HepG2 (cell line): ENCODE data around the gene TMEM200A. TPM values are rescaled to one million over a fixed set of nuclear protein-coding genes. Genes with fewer than 3 reads are reported as not detected.

Experiments used
- ATAC-seq: fragments of 200-7000 bp; cut with Tn5 transposase; 3 replicates; pipeline ENCODE4 v1.9.1; 2020; ENCODE audit warnings: mild to moderate bottlenecking, moderate library complexity
- Bru-seq: library from RNA; stranded (reverse); fragments of 400-500 nt; gene quantifications from one replicate; lab custom pipeline; 2021; lab: Mats Ljungman, UMichigan
- BruChase-seq, 2 experiments: library from RNA; stranded (reverse); fragments of 400-500 nt; gene quantifications; one replicate each; lab custom pipeline; 2021; lab: Mats Ljungman, UMichigan
- BruUV-seq: library from RNA; stranded (reverse); fragments of 400-500 nt; replicated peaks from 2 replicates; lab custom pipeline; 2021; lab: Mats Ljungman, UMichigan
- CTCF ChIA-PET: fragments of 300-600 bp; formaldehyde crosslinking; extraction: SDS; loops from one replicate; lab custom pipeline; 2021; ENCODE audit warnings: low total read pairs, inconsistent platforms, low intra/inter-chr PET ratio; lab: Yijun Ruan, JAX
- POLR2A ChIA-PET: fragments of 350-600 bp; sonication (Branson Sonifier 250); formaldehyde crosslinking; loops from one replicate; lab custom pipeline; 2020; ENCODE audit warnings: antibody characterized with exemption, inconsistent platforms; lab: Yijun Ruan, JAX
- DNase-seq: peaks from one replicate; pipeline ENCODE4 v3.0.0-alpha.2; 2015; ENCODE audit warnings: low spot score
- FAIRE-seq: peaks from 3 replicates; lab custom pipeline; 2011; peaks lifted over from hg19 to GRCh38; lab: Jason Lieb, UNC
- H2AFZ ChIP-seq: one replicate; pipeline ENCODE4 v1.6.1; 2011; ENCODE audit warnings: low read length, inconsistent platforms
- H3K27ac ChIP-seq: fragments of 300-600 bp; 3 replicates; pipeline ENCODE4 v1.8.0; 2011; ENCODE audit warnings: mixed run types, mild to moderate bottlenecking, mixed read lengths, low read length, inconsistent platforms; ENCODE audit not compliant: insufficient read depth; ENCODE audit errors: extremely low read length
- H3K27me3 ChIP-seq, 2 experiments: fragments of 200-600 bp in 1 of 2; 2 replicates in 1 of 2; 3 replicates in 1 of 2; pipeline versions ENCODE4 v1.6.0 to v1.8.0; 2011; ENCODE audit warnings: low read length in 2 of 2, mild to moderate bottlenecking in 2 of 2, moderate library complexity in 2 of 2, inconsistent platforms in 1 of 2; ENCODE audit not compliant: insufficient read depth in 2 of 2, control insufficient read depth in 1 of 2
- H3K36me3 ChIP-seq, 2 experiments: fragments of 200-600 bp in 1 of 2; replicated peaks in 1 of 2; 2 replicates in 1 of 2; 3 replicates in 1 of 2; pipeline versions ENCODE4 v1.5.1 to v1.8.0; 2011; ENCODE audit warnings: low read length in 2 of 2, inconsistent platforms in 1 of 2; ENCODE audit not compliant: insufficient read depth in 2 of 2, control insufficient read depth in 1 of 2
- H3K4me1 ChIP-seq: 2 replicates; pipeline ENCODE4 v1.5.1; 2012; ENCODE audit warnings: low read length, inconsistent platforms; ENCODE audit not compliant: insufficient read depth
- H3K4me2 ChIP-seq: 2 replicates; pipeline ENCODE4 v1.6.0; 2011; ENCODE audit warnings: low read depth, low read length, inconsistent platforms
- H3K4me3 ChIP-seq, 3 experiments: fragments of 200-600 bp in 1 of 3; sonication (generic), shearing (Covaris generic) in 1 of 3; replicated peaks in 1 of 3; 2 replicates each; pipeline ENCODE4 v1.5.1; 2011 to 2016; ENCODE audit warnings: low read length in 3 of 3, inconsistent platforms in 2 of 3, low read depth in 2 of 3, mild to moderate bottlenecking in 2 of 3, control low read depth in 1 of 3, mixed read lengths in 1 of 3; ENCODE audit not compliant: insufficient read depth in 1 of 3
- H3K79me2 ChIP-seq: one replicate; pipeline ENCODE4 v1.6.1; 2011; ENCODE audit warnings: low read length, inconsistent platforms; ENCODE audit not compliant: insufficient read depth
- H3K9ac ChIP-seq: 2 replicates; pipeline ENCODE4 v1.6.0; 2011; ENCODE audit warnings: mild to moderate bottlenecking, low read depth, low read length, inconsistent platforms; ENCODE audit not compliant: insufficient read depth
- H3K9me3 ChIP-seq: 2 replicates; pipeline ENCODE4 v1.5.1; 2012; ENCODE audit warnings: mild to moderate bottlenecking, low read length
- H4K20me1 ChIP-seq: 2 replicates; pipeline ENCODE4 v1.6.0; 2011; ENCODE audit warnings: inconsistent platforms, mild to moderate bottlenecking, low read length, moderate library complexity; ENCODE audit not compliant: insufficient read depth
- FUBP1 ChIP-seq: sonication (generic); formaldehyde crosslinking; IDR thresholded peaks from 2 replicates; pipeline ENCODE4 v1.5.1; 2020; ENCODE audit warnings: missing genetic modification reagents, mild to moderate bottlenecking, borderline replicate concordance
- GLI4 ChIP-seq: sonication (generic); formaldehyde crosslinking; IDR thresholded peaks from 2 replicates; pipeline ENCODE4 v1.5.1; 2020; ENCODE audit warnings: missing genetic modification reagents, mild to moderate bottlenecking, moderate library complexity, borderline replicate concordance
- HIVEP1 ChIP-seq: sonication (generic); formaldehyde crosslinking; IDR thresholded peaks from 2 replicates; pipeline ENCODE4 v1.4.0; 2020; ENCODE audit warnings: mild to moderate bottlenecking, missing genetic modification reagents
- HNRNPLL ChIP-seq: fragments of 200-400 bp; formaldehyde crosslinking; IDR thresholded peaks from 2 replicates; pipeline ENCODE4 v1.6.1; 2017; ENCODE audit warnings: mild to moderate bottlenecking, low read depth, low read length; ENCODE audit not compliant: poor library complexity, severe bottlenecking
- MXD1 ChIP-seq: sonication (generic); formaldehyde crosslinking; IDR thresholded peaks from 2 replicates; pipeline ENCODE4 v1.4.0; 2020; ENCODE audit warnings: mild to moderate bottlenecking, missing genetic modification reagents
- NBN ChIP-seq: fragments of 450-650 bp; conservative IDR thresholded peaks from 2 replicates; pipeline ENCODE4 v1.6.1; 2017
- POGZ ChIP-seq: sonication (generic); formaldehyde crosslinking; IDR thresholded peaks from 2 replicates; pipeline ENCODE4 v1.4.0; 2020; ENCODE audit warnings: mild to moderate bottlenecking, missing genetic modification reagents
- SNRNP70 ChIP-seq: fragments of 200-400 bp; formaldehyde crosslinking; IDR thresholded peaks from 2 replicates; pipeline ENCODE4 v1.6.1; 2017; ENCODE audit warnings: mild to moderate bottlenecking, low read depth, low read length, moderate library complexity
- TFE3 ChIP-seq: IDR thresholded peaks from 2 replicates; pipeline ENCODE4 v1.6.1; 2016
- THYN1 ChIP-seq: sonication (generic); formaldehyde crosslinking; IDR thresholded peaks from 2 replicates; pipeline ENCODE4 v1.8.1; 2023; ENCODE audit warnings: low read depth, mild to moderate bottlenecking, moderate library complexity, missing genetic modification reagents, borderline replicate concordance
- ZFP36 ChIP-seq: fragments of 150-350 bp; IDR thresholded peaks from 2 replicates; pipeline ENCODE4 v1.6.1; 2018; ENCODE audit warnings: borderline replicate concordance, low read length, low read depth; ENCODE audit not compliant: partially characterized antibody
- ZNF367 ChIP-seq: sonication (generic); formaldehyde crosslinking; IDR thresholded peaks from 2 replicates; pipeline ENCODE4 v1.4.0; 2020; ENCODE audit warnings: missing genetic modification reagents, borderline replicate concordance
- WGBS: methylation state at CpG from one replicate; pipeline ENCODE4 v1.1.6; 2017; ENCODE audit warnings: low lambda C conversion rate; 5-methylcytosine and 5-hydroxymethylcytosine counted together
- in situ Hi-C: cut with HindIII; loops from 2 replicates; pipeline ENCODE4 v1.10.0; 2017; ENCODE audit warnings: low pct_unique_long_range_greater_than_20kb; ENCODE audit not compliant: extremely low pct_ligation_motif_present
- intact Hi-C: fragments of 100-400 bp; cut with micrococcal nuclease; formaldehyde crosslinking; loops from one replicate; pipeline ENCODE4 v1.10.0; 2022; ENCODE audit not compliant: unreplicated experiment
- long read RNA-seq, 2 experiments: library from RNA in 1 of 2; library from polyadenylated mRNA in 1 of 2; stranded (forward) in 1 of 2; unstranded in 1 of 2; transcript quantifications; one replicate each; pipeline ENCODE4 v2.0.0, GENCODE V29; 2019 to 2022
- polyA minus RNA-seq, 3 experiments: library from RNA; depleted of rRNA, polyadenylated mRNA; stranded (reverse); fragments of >200 nt; gene quantifications; 2 replicates each; pipeline ENCODE4 v1.2.3, GENCODE V29; 2011; ENCODE audit warnings: low replicate concordance in 1 of 3
- polyA plus RNA-seq, 8 experiments: library from polyadenylated mRNA; depleted of rRNA in 3 of 8; stranded (reverse) in 7 of 8; unstranded in 1 of 8; fragments of >200 nt; fragmentation: Illumina TruSeq in 4 of 8; extraction: Trizol in 4 of 8; gene quantifications; 2 replicates each; pipeline versions ENCODE4 v1.2.1 to v1.2.3, GENCODE V29; 2011 to 2016; ENCODE audit warnings: low read depth in 4 of 8, missing spikeins in 1 of 8, mixed read lengths in 1 of 8; ENCODE audit not compliant: insufficient read depth in 1 of 8
- total RNA-seq, 5 experiments: library from RNA; depleted of rRNA; stranded (reverse); fragments of >200 nt; fragmentation: Illumina TruSeq; extraction: Trizol; gene quantifications; 2 replicates each; pipeline ENCODE4 v1.2.3, GENCODE V29; 2016; ENCODE audit warnings: low read depth in 1 of 5

TMEM200A gene
- not detected in 2 replicates for total RNA-seq (2016; rRNA removed; fragmentation: Illumina TruSeq; extraction: Trizol)
- total RNA-seq (2016; cell fraction: cytosol; rRNA removed; fragmentation: Illumina TruSeq; extraction: Trizol; ENCODE audit: low read depth): not detected in 2 replicates
- total RNA-seq (2016; cell fraction: insoluble cytoplasmic fraction; rRNA removed; fragmentation: Illumina TruSeq; extraction: Trizol): 0.06 TPM in 1 of 2 replicates, not detected in the other
- not detected in 2 replicates for total RNA-seq (2016; cell fraction: membrane; rRNA removed; fragmentation: Illumina TruSeq; extraction: Trizol)
- total RNA-seq (2016; cell fraction: nucleus; rRNA removed; fragmentation: Illumina TruSeq; extraction: Trizol): 0.12 TPM in 1 of 2 replicates, not detected in the other
- polyA plus RNA-seq (2011; rRNA removed): 0.34 and 0.55 TPM in 2 replicates
- polyA plus RNA-seq (2011; cell fraction: cytosol; rRNA removed): 0.12 and 0.46 TPM in 2 replicates
- polyA plus RNA-seq (2011; cell fraction: nucleus; rRNA removed): 0.13 and 0.23 TPM in 2 replicates
- not detected in 2 replicates for polyA plus RNA-seq (2012)
- not detected in 2 replicates for polyA plus RNA-seq (2016; cell fraction: cytosol; fragmentation: Illumina TruSeq; extraction: Trizol; ENCODE audit: low read depth)
- not detected in 2 replicates for polyA plus RNA-seq (2016; cell fraction: insoluble cytoplasmic fraction; fragmentation: Illumina TruSeq; extraction: Trizol; ENCODE audit: low read depth)
- polyA plus RNA-seq (2016; cell fraction: membrane; fragmentation: Illumina TruSeq; extraction: Trizol; ENCODE audit: low read depth): not detected in 2 replicates
- not detected in 2 replicates for polyA plus RNA-seq (2016; cell fraction: nucleus; fragmentation: Illumina TruSeq; extraction: Trizol; ENCODE audit: insufficient read depth, low read depth)
- 0.22 TPM in 1 of 2 replicates, not detected in the other for polyA minus RNA-seq (2011; rRNA and poly(A)+ RNA removed; ENCODE audit: low replicate concordance)
- 0.18 and 0.49 TPM in 2 replicates for polyA minus RNA-seq (2011; cell fraction: cytosol; rRNA and poly(A)+ RNA removed)
- polyA minus RNA-seq (2011; cell fraction: nucleus; rRNA and poly(A)+ RNA removed): 0.90 and 1.5 TPM in 2 replicates
- percentile 9 among the genes with signal in this experiment for Bru-seq, nascent RNA
- BruChase-seq, experiment 1, labeled RNA remaining after a 6-hour chase: percentile 10 among the genes with signal in this experiment
- percentile 10 among the genes with signal in this experiment for BruChase-seq, experiment 2, labeled RNA remaining after a 2-hour chase
- long read RNA-seq, experiment 1: 0 reads
- long read RNA-seq, experiment 2: 0 reads

DNA sequence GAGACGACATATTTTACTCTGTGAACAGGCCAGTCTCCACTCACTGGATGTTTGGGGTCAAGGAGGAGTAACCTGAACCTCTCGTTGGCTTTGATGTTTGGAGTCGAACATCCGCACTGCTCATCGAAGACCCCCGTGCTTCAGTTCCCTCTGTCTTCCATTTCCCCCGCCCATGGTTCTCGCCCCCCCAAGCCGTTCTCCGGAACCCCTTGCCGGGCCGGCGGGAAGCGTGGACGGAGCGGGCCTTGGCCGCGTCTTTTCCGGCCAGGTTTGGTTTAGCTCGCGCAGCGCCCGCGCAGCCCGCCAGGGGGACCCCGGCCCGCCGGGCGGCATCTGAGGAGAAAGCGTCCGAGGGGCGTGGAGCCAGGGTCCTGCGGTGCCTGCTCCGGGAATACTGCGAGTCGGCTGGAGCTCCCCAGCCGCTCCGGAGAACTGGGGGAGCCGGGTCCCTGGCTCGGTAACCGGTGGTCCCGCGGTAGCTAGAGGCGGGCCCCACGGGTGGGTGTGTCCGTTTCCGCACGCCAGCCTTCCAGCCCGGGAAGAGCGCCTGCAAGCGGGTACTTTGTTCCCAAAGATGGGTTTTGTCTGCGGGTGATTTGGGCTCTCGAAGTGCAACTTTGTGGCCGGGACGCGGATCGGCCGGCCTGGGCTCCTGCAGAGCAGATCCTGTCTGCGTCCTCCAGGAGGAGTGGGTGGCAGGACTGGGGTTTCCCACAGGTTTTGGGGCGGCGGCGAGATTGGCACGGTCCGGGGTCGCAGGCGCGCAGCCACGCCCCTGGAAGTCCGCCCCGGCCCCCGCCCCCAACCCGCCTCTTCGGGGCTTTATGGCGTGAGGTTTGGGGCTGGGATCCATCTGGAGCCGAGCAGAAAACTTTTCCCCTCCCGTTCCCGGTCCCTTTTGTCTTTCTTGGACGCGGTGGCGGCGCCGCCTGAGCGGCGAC, at the start of gene TMEM200A:
TMEM200A (plus strand) TSS at position 852 of the 941 bp plus-strand sequence. CDS start 74,406 bp downstream, outside the sequence.
- no peaks in the 10 kb centered on the region for H4K20me1 ChIP-seq
- peak; percentile 95 for ATAC-seq
- DNase-seq: peak; percentile 40
- POLR2A ChIA-PET: interaction anchor here (1.1 kb wide), 1 partner anchor 57 kb away, joined by 3 read pairs; no protein-coding TSS in a partner anchor
- peak within 1 kb of the TSS; percentile 55 to 73 (median 56) for H3K4me3 ChIP-seq
- no TSS peak for BruUV-seq
- no peak within 1 kb of the TSS for H3K9ac ChIP-seq
- WGBS: 4% methylated on average over 51 of the region's 84 CpGs
- no peaks in the 10 kb centered on the region for H3K9me3 ChIP-seq
- in situ Hi-C loops (loop anchor here (10.0 kb wide), 1 partner anchor 479 kb away; no protein-coding TSS in a partner anchor), intact Hi-C loops (loop anchor here (1.0 to 5.0 kb wide), 4 partner anchors 333 to 507 kb away; no protein-coding TSS in a partner anchor)
- H3K36me3 ChIP-seq: no peaks in the 10 kb centered on the region
- H2AFZ ChIP-seq: no peak within 1 kb of the TSS
- peaks cover 2 to 34% of the 10 kb centered on the region in 2 experiments; a peak in 4 of 5 replicates for H3K27me3 ChIP-seq
- peaks cover 9% of the 10 kb centered on the region for H3K4me1 ChIP-seq
- no peaks in the 10 kb centered on the region for H3K79me2 ChIP-seq
- H3K4me2 ChIP-seq: peak within 1 kb of the TSS; percentile 89
- H3K27ac ChIP-seq: no peak within 1 kb of the TSS
- no peak for FAIRE-seq
- CTCF ChIA-PET: interaction anchor here (0.8 to 2.1 kb wide), 4 partner anchors 43 to 478 kb away, joined by 4 to 16 read pairs (median 6); no protein-coding TSS in a partner anchor
- TF ChIP-seq THYN1 (CRISPR knock-in tag) (no peak), ZFP36 (no peak), FUBP1 (CRISPR knock-in tag) (no peak), SNRNP70 (no peak), POGZ (CRISPR knock-in tag) (no peak), HNRNPLL (peak; percentile 91), ZNF367 (CRISPR knock-in tag) (no peak), HIVEP1 (peak; percentile 73; the same call in 1 of the 2 replicates), NBN (no peak), GLI4 (peak; percentile 20; the same call in 1 of the 2 replicates), TFE3 (CRISPR knock-in tag) (no peak), MXD1 (CRISPR knock-in tag) (peak; percentile 18; the same call in 1 of the 2 replicates)
